Smooth muscle cell of trachea (primary cell): ENCODE results near the gene NEU1. TPM values are rescaled to one million over a fixed set of nuclear protein-coding genes. Genes with fewer than 3 reads are reported as not detected.

Experiments used
- total RNA-seq: library from RNA; depleted of rRNA; stranded (reverse); fragments of >200 nt; gene quantifications from 2 replicates; pipeline ENCODE4 v1.2.1, GENCODE V29; 2014

Gene NEU1
- 80.6 and 120 TPM in 2 replicates for total RNA-seq

GRCh38 chr6:31862344-31863235, at the start of gene NEU1:
TSS of gene NEU1 (minus strand) at chr6:31862821. CDS start at chr6:31862776, 45 bp downstream.

GRCh38 chr6:31901953-31902643, 39.5 kb upstream of the NEU1 start, which contains the start of gene ZBTB12:
TSS of gene ZBTB12 (minus strand) at chr6:31902086. CDS start at chr6:31901305, 781 bp downstream.

GRCh38 chr6:31897612-31898382, 35.2 kb upstream of the NEU1 start, which contains the start of gene EHMT2:
TSS of gene EHMT2 (minus strand) at chr6:31897698. CDS start at chr6:31897677, 21 bp downstream.

GRCh38 chr6:31878726-31879125, 16.1 kb upstream of the NEU1 start, which contains the start of gene SLC44A4:
TSS of gene SLC44A4 (minus strand) at chr6:31878997. CDS start at chr6:31878980, 17 bp downstream.

GRCh38 chr6:31827286-31828079, 35.1 kb downstream of the NEU1 start, which contains the start of gene HSPA1B:
TSS of gene HSPA1B (plus strand) at chr6:31827738. CDS start at chr6:31827951, 213 bp downstream.

GRCh38 chr6:31815025-31815838, 47.4 kb downstream of the NEU1 start, which contains the start of the genes HSPA1A and HSPA1L:
TSS of gene HSPA1A (plus strand) at chr6:31815543. CDS start at chr6:31815757, 214 bp downstream.
TSS of gene HSPA1L (minus strand) at chr6:31815283. CDS start at chr6:31811972, 3,311 bp downstream.

Other genes with a start within 250 kb of the NEU1 start
- not detected in 2 replicates for gene AIF1, start 247.6 kb downstream of the NEU1 start, total RNA-seq
- gene PRRC2A, start 242.1 kb downstream of the NEU1 start, total RNA-seq = 46.6 and 50.6 TPM in 2 replicates
- 171 and 206 TPM in 2 replicates for gene BAG6, start 210.2 kb downstream of the NEU1 start, total RNA-seq
- gene APOM, start 206.9 kb downstream of the NEU1 start, total RNA-seq = 1.0 and 1.3 TPM in 2 replicates
- gene C6orf47, start 202.0 kb downstream of the NEU1 start, total RNA-seq = 21.7 and 24.8 TPM in 2 replicates
- gene GPANK1, start 197.8 kb downstream of the NEU1 start, total RNA-seq = 13.2 and 20.9 TPM in 2 replicates
- 112 and 124 TPM in 2 replicates for gene CSNK2B, start 196.7 kb downstream of the NEU1 start, total RNA-seq
- gene LY6G5B, start 192.8 kb downstream of the NEU1 start, total RNA-seq = 3.2 and 3.8 TPM in 2 replicates
- 0.66 and 0.73 TPM in 2 replicates for gene LY6G5C, start 181.8 kb downstream of the NEU1 start, total RNA-seq
- gene ABHD16A, start 159.5 kb downstream of the NEU1 start, total RNA-seq = 47.6 and 58.2 TPM in 2 replicates
- not detected in 2 replicates for gene LY6G6F, start 156.0 kb downstream of the NEU1 start, total RNA-seq
- not detected in 2 replicates for gene LY6G6D, start 147.5 kb downstream of the NEU1 start, total RNA-seq
- gene LY6G6C, start 141.1 kb downstream of the NEU1 start, total RNA-seq = not detected in 2 replicates
- not detected in 2 replicates for gene MPIG6B, start 139.4 kb downstream of the NEU1 start, total RNA-seq
- gene DDAH2, start 133.5 kb downstream of the NEU1 start, total RNA-seq = 93.8 and 161 TPM in 2 replicates
- 662 and 1,073 TPM in 2 replicates for gene CLIC1, start 126.3 kb downstream of the NEU1 start, total RNA-seq
- 5.8 and 15.9 TPM in 2 replicates for gene MSH5, start 122.8 kb downstream of the NEU1 start, total RNA-seq
- gene SAPCD1, start 100.2 kb downstream of the NEU1 start, total RNA-seq = 1.3 and 1.9 TPM in 2 replicates
- gene VWA7, start 85.5 kb downstream of the NEU1 start, total RNA-seq = 0.50 and 1.2 TPM in 2 replicates
- 60.0 and 75.2 TPM in 2 replicates for gene VARS1, start 67.1 kb downstream of the NEU1 start, total RNA-seq
- gene LSM2, start 55.9 kb downstream of the NEU1 start, total RNA-seq = 19.4 and 39.1 TPM in 2 replicates
- 1.5 TPM in 2 replicates for gene HSPA1L, start 47.5 kb downstream of the NEU1 start, total RNA-seq
- 98.0 and 168 TPM in 2 replicates for gene HSPA1A, start 47.3 kb downstream of the NEU1 start, total RNA-seq
- 140 and 202 TPM in 2 replicates for gene HSPA1B, start 35.1 kb downstream of the NEU1 start, total RNA-seq
- gene SLC44A4, start 16.2 kb upstream of the NEU1 start, total RNA-seq = 0.17 TPM in 1 of 2 replicates, not detected in the other
- 62.0 and 93.5 TPM in 2 replicates for gene EHMT2, start 34.9 kb upstream of the NEU1 start, total RNA-seq
- gene ZBTB12, start 39.3 kb upstream of the NEU1 start, total RNA-seq = 3.8 and 9.8 TPM in 2 replicates
- 2.8 and 13.1 TPM in 2 replicates for gene C2, start 64.9 kb upstream of the NEU1 start, total RNA-seq
- gene CFB, start 83.3 kb upstream of the NEU1 start, total RNA-seq = 24.1 and 45.0 TPM in 2 replicates
- gene NELFE, start 96.2 kb upstream of the NEU1 start, total RNA-seq = 108 and 168 TPM in 2 replicates
- gene SKIC2, start 96.4 kb upstream of the NEU1 start, total RNA-seq = 57.7 and 89.3 TPM in 2 replicates
- gene DXO, start 109.3 kb upstream of the NEU1 start, total RNA-seq = 12.8 and 15.1 TPM in 2 replicates
- 4.1 and 11.6 TPM in 2 replicates for gene C4A, start 119.2 kb upstream of the NEU1 start, total RNA-seq
- gene C4B, start 152.0 kb upstream of the NEU1 start, total RNA-seq = 6.4 and 6.8 TPM in 2 replicates
- gene CYP21A2, start 175.6 kb upstream of the NEU1 start, total RNA-seq = 0.17 and 0.44 TPM in 2 replicates
- gene TNXB, start 246.5 kb upstream of the NEU1 start, total RNA-seq = 7.7 and 77.6 TPM in 2 replicates